HT-29 (cell line): ENCODE results near the gene CCL2. TPM values are rescaled to one million over a fixed set of nuclear protein-coding genes. Genes with fewer than 3 reads are reported as not detected.
"Not testable (repeated sequence)": the region's sequence is repeated elsewhere in the genome, so short reads cannot be mapped to it uniquely, and the experiment has no call there.

Experiments used
- DNase-seq: peaks from one replicate; pipeline ENCODE4 v3.0.0-alpha.2; 2015; ENCODE audit warnings: low spot score
- total RNA-seq: library from RNA; depleted of rRNA; stranded (reverse); fragments of >200 nt; shearing (Covaris generic); gene quantifications from 2 replicates; pipeline ENCODE4 v1.2.3, GENCODE V29; 2014; rRNA removed

CCL2 gene
- total RNA-seq: not detected in 2 replicates

GRCh38 chr17:34254651-34255380 is at the start of gene CCL2:
Gene CCL2, plus strand, starts transcription at chr17:34255285. Its CDS starts 65 bp downstream, at chr17:34255350.
- no peak for DNase-seq

- no peak for DNase-seq
Measured at GRCh38 chr17:34205401-34205800, 49.7 kb upstream of the CCL2 start.

GRCh38 chr17:34206569-34206968 is 48.5 kb upstream of the CCL2 start:
- DNase-seq: no peak

GRCh38 chr17:34207572-34207971 is 47.5 kb upstream of the CCL2 start:
- no peak for DNase-seq

- DNase-seq: no peak
Measured at GRCh38 chr17:34218748-34219147, 36.3 kb upstream of the CCL2 start.

- no peak for DNase-seq
Measured at GRCh38 chr17:34219405-34219804, 35.7 kb upstream of the CCL2 start.

GRCh38 chr17:34220045-34220751 is 34.9 kb upstream of the CCL2 start:
- no peak for DNase-seq

- DNase-seq: no peak
Measured at GRCh38 chr17:34220752-34221395, 34.2 kb upstream of the CCL2 start.

- DNase-seq: no peak
Measured at GRCh38 chr17:34221411-34221810, 33.7 kb upstream of the CCL2 start.

GRCh38 chr17:34222722-34223497 is 32.2 kb upstream of the CCL2 start:
- DNase-seq: no peak

- DNase-seq: no peak
Measured at GRCh38 chr17:34225046-34225445, 30.0 kb upstream of the CCL2 start.

- DNase-seq: no peak
Measured at GRCh38 chr17:34226011-34226743, 28.9 kb upstream of the CCL2 start.

GRCh38 chr17:34226744-34227034 is 28.4 kb upstream of the CCL2 start:
- DNase-seq: no peak

GRCh38 chr17:34227293-34227692 is 27.8 kb upstream of the CCL2 start:
- not testable (repeated sequence) for DNase-seq

GRCh38 chr17:34227707-34228106 is 27.4 kb upstream of the CCL2 start:
- no peak for DNase-seq

GRCh38 chr17:34228781-34229180 is 26.3 kb upstream of the CCL2 start:
- no peak for DNase-seq

GRCh38 chr17:34230342-34230741 is 24.7 kb upstream of the CCL2 start:
- no peak for DNase-seq

- no peak for DNase-seq
Measured at GRCh38 chr17:34234616-34235015, 20.5 kb upstream of the CCL2 start.

GRCh38 chr17:34235389-34236028 is 19.6 kb upstream of the CCL2 start:
- no peak for DNase-seq

- no peak for DNase-seq
Measured at GRCh38 chr17:34236281-34236892, 18.7 kb upstream of the CCL2 start.
